ENCODE results near the gene ARRDC1.
"Not testable (repeated sequence)": the region's sequence is repeated elsewhere in the genome, so short reads cannot be mapped to it uniquely, and the experiment has no call there.

ARRDC1 gene, protein sequence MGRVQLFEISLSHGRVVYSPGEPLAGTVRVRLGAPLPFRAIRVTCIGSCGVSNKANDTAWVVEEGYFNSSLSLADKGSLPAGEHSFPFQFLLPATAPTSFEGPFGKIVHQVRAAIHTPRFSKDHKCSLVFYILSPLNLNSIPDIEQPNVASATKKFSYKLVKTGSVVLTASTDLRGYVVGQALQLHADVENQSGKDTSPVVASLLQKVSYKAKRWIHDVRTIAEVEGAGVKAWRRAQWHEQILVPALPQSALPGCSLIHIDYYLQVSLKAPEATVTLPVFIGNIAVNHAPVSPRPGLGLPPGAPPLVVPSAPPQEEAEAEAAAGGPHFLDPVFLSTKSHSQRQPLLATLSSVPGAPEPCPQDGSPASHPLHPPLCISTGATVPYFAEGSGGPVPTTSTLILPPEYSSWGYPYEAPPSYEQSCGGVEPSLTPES

DNA sequence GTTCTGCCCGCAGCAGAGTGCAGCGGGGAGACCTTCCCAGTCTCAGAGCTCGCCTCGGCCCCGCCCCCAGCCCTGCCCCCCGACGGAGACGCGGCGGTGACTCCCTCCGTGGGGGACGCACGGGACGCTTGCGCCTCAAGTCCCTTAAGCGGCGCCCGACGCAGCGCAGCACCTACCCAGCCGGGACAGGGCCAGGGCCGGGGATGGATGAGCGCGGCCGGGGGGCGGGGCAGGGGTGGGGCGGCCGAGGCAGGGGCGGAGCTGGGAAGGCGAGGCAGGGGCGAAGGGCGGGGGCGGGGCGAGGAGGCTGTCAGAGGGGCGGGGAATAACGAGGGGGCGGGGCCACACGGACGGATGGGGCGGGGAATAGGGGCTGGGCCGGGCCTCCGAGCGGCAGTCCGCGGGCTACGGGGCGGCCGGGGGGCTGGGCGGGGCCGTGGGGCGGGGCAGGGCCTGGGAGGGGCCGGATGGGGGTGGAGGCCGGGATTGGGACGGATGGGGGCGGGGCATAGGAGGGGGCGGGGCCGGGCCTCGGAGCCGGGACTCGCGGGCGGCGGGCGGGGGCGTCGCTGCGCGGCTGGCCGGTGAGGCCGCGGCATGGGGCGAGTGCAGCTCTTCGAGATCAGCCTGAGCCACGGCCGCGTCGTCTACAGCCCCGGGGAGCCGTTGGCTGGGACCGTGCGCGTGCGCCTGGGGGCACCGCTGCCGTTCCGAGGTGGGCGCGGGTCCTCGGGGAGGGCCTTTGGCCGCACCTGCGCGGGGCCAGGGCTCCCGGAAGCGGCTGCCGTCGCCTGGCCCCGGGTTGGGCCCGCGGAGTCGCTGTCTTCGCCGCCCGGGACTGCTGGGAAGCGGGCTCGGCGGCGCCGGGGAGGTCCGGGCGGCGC, at the start of gene ARRDC1:
ARRDC1 (plus strand) TSS at position 566 of the 884 bp plus-strand sequence; CDS start at position 598, 32 bp downstream.
- DNase-seq (ENCODE audit: low spot score), result peak; percentile 93

DNA sequence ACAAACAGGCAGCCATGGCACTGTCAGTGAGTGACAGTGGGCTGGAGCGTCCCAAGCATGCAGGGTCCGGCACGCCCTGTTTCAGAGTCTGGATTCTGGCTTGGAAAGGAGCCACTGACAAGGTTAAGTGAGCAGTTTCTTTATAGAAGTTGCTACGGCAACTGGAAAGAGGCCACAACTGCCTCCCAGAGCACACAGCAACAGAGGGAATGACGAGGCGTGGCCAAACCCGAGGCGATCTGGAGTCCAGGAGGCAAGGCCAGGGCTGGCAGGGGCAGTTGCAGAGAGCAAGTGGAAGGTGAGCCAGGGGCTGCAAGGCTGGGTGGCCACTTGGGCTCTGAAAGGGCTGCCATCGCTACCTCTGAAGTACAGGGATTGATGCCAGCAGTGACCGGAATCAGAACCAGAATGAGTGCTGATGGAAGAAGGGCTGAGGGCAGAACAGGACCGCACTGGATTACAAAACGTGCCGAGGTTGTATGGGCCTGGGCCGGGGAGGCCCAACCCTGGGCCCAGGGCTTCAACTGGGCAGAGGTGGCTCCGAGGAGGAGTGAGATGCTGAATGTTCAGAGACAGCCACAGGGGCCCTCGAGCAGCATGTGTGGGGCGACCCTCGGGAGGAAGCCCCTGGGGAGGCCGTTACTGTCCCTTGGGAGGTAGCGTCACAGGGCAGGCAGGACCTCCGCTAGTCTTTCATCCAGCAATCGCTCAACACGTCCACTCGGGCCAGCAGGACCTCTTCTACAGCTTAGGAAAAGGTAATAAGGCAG, 49.2 kb upstream of the ARRDC1 start:
- no peak for DNase-seq (ENCODE audit: low spot score)

DNA sequence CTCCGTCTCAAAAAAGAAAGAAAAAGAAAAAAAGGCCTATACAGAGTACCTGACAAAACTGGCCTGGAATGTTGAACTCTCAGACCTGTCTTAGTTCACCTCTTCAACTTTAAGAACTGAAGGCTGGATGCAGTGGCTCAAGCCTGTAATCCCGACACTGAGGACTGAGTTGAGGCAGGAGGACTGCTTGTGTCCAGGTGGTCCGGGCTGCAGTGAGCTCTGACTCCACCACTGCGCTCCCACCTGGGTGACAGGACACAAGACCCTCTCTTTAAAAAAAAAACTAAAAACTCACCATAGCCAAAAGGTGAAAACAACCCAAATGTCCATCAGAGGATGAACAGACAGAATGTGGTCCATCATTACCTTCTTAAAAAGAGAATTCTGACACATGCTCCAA, 47.4 kb upstream of the ARRDC1 start:
- no peak for DNase-seq (ENCODE audit: low spot score)

DNA sequence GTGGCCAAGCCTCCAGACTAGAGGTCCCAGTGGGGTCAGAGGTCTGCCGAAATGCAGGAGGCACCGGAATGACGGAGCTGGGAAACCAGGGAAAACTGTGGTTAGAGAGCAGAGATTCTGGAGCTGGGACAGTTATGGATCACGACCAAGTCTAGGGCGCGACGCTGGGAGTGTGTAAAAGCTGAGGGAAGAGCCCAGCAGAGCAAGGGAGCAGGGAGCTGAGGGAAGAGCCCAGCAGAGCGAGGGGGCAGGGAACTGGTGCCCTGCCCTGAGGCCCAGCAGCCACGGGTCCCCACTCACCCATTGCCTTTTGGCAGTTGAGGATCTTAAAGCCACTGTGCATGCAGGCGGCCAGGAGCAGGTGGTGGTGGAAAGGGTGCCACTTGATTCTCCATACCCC, 41.4 kb upstream of the ARRDC1 start:
- no peak for DNase-seq (ENCODE audit: low spot score)

DNA sequence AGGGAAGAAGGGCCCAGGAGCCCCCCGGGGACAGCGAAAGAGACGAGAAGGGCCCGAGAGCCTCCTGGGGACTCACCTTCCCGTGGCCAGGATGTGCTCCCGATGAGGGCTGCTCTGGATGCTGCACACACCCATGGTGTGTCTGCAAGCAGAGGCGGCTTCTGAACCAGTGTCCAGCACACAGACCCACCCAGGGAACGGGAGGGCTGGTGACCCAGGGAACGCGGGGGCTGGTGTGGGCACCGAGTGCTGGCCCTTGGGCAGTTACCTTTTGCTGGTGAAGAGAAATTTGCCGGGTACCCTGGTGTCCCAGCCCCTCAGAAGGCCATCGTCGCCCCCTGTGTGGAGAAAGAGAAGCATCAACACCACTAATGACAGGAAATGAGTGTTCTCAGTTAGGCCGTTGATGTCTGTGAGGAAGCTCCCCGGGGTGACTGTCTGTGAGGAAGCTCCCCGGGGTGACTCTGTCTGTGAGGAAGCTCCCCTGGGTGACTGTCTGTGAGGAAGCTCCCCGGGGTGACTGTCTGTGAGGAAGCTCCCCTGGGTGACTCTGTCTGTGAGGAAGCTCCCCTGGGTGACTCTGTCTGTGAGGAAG, 40.6 kb upstream of the ARRDC1 start:
- no peak for DNase-seq (ENCODE audit: low spot score)

DNA sequence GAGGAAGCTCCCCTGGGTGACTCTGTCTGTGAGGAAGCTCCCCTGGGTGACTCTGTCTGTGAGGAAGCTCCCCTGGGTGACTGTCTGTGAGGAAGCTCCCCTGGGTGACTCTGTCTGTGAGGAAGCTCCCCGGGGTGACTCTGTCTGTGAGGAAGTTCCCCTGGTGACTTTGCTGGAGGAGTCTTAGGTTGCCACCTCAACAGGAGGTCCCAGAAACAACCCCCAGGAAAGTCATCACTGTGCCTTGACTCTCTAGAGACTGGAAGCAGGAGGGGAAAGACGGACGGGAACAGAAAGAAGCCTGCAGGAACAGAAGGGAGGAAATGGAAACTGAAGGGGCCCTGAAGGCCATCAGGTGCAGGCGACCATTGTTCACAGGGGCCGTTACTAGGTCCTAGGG, 37.0 kb upstream of the ARRDC1 start:
- not testable (repeated sequence) for DNase-seq (ENCODE audit: low spot score)

DNA sequence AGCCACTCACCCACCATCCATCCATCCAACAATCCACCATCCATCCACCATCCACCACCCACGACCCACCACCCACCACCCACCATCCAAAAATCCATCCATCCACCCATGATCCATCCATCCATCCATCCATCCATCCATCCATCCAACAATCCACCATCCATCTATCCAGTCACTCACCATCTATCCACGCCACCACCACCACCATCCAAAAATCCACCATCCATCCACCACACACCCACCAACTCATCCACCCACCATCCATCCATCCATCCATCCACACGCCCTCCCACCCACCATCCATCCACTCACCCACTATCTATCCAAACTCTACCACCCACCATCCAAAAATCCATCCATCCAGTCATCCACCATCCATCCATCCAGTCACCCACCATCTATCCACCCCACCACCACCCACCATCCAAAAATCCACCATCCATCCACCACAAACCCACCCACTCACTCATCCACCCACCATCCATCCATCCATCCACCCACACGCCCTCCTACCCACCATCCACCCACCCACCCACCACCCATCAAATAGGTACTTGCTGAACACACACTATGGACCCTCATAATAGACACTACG, 35.8 kb upstream of the ARRDC1 start:
- no peak for DNase-seq (ENCODE audit: low spot score)

DNA sequence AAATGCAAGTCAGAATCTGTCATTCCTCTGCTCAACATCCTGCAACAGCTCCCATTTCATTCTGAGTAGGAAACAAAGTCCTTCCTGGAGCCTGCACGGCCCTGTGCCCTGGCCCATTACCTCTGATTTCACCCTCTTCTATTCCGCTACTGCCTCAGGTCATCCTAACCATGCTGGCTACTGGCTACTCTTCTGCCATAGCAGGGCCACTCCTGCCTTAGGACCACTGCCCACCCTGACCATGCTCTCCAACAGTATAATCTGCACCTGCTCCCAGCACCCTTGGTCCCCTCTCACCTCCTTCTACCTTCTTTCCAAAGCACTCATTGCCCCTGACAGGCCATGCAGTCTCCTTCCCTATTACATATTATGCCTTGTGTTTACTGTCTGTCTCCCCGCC, 34.9 kb upstream of the ARRDC1 start:
- no peak for DNase-seq (ENCODE audit: low spot score)

DNA sequence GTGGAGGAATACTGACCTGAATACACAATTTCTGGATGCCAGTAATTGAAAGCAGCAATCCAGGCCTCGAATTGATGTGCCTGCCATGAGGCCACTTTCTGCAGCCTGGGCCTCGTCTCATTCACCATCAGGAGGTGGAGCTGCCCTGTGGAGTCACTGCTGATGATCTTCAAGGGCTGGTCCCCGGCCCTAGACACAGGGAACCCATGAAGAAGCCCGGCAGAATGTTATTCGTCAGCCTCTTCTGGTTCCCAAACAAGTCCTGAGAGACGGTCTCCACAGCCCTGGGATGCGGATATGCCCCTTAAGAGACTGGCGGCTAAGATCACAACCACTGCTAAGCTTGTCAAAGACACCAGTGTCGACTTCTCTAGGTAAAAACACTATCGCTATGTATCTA, 31.3 kb upstream of the ARRDC1 start:
- no peak for DNase-seq (ENCODE audit: low spot score)

DNA sequence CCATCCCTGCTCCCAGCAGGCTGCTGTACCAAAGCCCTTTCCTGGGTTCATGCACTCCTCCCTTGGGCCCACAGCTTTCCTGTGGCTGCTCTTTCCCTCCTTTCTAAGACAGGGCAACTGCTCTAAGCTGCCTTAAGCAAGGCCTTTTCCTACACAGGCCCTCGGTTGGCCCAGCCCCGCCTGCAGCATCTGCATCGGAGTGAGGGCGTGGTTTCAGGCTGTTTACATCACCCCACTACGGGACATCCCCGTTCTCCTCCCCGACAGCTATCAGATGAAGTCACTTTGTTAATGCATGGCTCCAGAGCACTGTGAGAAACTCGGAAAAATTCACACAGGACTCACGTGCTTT, 30.1 kb upstream of the ARRDC1 start:
- peak; percentile 41 for DNase-seq (ENCODE audit: low spot score)

DNA sequence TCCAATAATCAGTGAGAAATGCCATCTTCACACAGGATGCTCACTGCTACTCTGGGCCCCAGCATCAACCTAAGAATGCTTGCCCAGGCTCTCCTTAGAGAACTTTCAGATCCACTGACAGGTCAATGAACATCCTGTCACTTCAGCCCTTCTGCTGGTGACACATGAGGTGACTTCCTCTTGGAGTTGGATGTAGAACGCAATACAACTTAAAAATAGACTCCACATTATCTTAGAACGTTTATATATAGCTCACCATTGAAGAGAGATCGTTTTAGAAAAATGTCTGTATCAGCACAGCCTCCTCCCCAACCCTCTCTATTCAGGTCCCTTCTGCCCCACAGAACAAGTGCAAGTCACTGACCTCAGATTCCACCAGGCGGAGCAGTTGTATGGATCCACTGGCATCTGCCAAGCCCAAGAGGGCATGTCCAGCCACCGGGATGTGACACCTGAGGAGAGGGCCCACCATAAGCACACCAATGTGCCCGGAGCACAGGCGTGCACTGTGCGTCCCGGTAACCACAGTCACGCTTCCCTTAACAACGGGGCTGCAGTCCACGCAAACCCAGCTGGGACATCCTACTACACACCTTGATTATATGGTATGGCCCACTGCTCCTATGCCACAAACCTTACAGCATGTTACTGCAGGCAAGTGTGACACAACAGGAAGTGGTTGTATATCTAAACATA, 29.6 kb upstream of the ARRDC1 start:
- DNase-seq (ENCODE audit: low spot score), result peak; percentile 46

DNA sequence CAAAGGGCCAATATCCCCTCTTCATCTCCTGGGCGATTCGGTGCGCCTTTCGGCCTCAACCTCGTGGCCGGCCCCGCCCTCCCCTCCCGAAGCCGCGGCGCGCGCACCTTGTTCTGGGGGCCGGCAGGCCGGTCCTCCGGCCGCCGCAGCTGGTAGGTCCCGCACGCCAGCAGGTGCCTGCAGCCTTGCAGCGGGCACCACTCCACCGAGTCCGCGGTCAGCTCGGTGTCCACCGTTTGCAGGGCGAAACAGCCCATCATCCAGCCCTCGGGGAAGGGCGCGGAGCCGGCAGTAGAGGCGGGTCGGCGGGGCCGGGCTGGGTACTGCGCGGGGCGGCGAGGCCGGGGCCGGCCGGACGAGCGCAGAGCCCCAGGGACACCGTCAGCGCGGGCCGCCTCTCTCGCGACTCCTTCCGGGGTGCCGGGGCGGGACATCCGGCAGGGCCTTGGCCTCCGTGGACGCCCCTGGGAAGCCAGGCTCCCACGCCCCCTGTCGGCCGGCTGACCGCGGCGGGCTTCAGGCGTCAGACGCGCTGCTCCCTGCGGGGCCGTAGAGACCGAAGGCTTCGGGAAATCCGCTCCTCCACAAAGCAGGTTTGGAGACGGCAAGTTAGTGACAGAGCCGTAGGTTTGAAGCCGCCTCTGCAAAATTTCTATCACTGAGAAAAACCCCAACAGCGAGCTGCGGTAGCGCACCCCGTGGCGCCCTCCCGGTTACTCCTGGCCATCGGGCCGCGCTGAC, 26.8 kb upstream of the ARRDC1 start, which contains the start of gene DPH7:
DPH7 (minus strand) TSS at position 408 of the 741 bp plus-strand sequence; CDS start at position 260, 148 bp downstream.
- peak; percentile 93 for DNase-seq (ENCODE audit: low spot score)

DNA sequence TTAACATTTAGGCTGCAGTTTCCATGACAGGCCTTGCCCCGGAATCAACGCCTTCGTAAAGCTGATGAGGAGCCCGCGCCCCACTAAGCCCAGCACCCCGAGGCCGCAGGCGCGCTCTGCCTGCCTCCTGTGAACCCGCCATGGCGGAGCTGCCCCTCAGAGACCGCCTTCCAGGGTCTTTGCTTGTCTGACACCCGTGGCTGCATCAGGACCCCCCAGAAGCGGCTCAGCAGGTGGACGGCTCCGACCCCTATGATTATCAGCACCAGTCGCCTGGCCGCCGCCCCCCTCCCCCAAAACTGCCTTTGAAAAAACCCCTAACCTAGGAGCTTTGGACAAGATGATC, 26.3 kb upstream of the ARRDC1 start:
- no peak for DNase-seq (ENCODE audit: low spot score)

DNA sequence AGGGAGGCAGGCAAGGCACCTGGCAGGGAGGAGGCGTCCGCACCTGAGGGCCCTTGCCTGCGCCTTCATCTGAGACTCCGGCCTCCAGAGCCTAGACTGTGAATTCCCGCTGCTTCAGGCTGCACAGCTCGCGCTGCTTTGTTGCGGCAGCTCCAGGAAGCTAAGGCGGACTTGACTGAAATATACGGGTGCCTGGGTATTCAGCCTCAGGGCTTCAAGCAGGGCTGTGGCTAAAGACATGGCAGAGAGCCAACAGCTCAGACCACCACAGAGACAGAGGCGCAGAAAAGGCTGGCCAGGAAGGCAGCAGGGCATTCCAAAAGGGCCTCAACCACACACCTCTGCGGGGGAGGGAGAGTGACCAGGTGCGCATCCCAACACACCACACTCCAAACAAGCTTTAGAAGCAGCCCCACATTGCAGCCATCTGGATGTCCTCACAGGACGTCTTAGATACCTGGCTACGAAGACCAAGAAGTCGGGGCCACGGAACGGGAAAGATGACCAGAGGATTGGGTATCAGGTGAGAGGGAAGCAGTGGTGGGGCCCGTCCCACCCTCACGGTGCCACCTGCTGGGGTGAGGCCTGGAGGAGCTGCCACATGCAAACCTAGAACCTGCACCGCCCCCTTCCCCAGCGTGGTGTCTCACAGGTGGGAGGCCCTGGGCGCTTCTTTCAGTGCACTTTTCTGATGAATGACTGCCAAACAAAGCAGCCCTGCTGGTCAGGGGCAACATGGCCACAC, 25.1 kb upstream of the ARRDC1 start:
- no peak for DNase-seq (ENCODE audit: low spot score)

DNA sequence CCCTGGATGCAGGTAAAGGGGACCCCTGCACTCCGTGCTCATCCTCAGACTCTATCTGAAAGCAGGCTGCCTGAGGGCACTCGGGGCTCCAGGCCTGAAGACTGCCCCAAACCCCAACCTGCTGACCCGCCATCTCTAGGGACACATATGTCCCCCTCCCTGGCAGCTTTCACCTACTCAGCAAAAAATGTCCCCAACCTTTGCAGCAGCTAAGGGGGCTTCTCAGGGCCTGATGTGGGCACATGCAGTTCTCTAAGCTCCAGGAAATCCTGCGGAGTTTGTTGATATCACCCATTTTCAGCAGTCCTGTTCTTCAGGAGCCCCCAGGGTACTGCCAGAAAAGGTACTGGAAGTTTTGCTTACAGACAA, 24.5 kb upstream of the ARRDC1 start:
- no peak for DNase-seq (ENCODE audit: low spot score)

DNA sequence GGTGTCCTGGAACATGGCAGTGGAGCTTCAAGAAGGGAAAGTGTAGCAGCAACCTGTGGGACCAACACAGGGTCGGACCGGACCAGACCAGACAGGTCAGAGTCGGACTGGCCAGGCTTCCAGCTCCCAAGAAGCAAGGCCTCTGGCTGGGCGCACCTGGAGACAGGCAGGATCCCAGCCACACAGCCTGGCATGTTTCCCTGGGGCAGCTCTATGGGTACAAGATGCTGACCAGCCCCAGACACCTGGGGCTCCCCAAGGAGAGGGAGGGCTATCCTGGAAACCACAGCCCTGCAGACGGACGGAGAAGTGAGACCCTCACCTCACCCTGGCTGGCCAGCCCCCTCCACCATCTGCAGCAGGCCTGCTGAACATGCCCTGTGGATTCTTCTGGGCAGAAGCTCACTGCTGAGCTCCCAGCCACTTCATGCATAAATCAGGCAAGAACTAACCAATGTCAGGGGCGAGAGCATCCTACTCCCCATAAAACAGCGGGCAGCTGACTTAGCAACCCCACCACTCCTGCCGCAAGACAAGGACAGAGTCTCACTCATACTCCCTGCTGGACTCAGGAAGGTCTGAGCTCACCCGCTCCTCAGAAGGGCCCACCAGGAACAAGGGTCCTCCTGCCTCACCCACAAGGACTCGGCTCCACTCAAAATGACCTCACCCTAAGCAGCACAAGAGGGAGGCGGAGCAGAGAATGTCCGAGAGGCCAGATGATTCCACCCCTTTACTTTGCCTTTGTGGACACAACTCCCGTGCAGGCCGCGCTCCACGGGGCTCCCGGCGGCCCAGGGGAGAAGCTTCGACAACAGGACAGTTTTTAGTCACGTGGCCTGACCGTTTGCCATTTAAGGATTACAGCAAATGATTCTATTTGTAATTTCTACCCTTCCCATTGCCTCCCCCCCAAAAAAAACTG, 23.9 kb upstream of the ARRDC1 start:
- DNase-seq (ENCODE audit: low spot score), result no peak

DNA sequence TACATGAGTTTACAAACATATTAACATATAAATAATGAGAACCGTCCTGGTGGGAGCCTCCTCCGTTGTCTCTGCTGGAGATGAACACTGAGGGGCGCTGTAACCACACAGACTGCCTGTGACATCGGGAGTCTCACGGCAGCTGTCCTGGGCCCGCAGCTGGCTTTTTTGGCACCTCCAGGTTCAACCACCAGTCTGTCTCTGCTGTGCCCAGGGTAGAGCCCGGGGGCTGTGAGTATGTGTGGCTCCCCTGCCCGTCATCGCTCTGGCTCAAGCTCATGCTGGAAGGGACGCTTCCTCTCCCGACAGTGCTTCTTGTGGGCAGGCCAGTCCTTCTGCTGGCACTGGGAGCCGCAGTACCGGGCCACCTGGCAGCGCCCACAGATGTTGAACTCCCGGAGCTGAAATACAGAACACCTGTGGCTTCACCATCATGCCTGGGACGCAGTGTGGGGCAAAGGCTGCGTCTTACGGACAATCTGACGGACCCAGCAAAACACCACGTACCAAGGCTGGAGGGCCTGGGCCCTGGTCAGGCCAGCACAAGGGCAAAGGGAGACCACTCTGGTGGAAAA, 23.1 kb upstream of the ARRDC1 start:
- no peak for DNase-seq (ENCODE audit: low spot score)

DNA sequence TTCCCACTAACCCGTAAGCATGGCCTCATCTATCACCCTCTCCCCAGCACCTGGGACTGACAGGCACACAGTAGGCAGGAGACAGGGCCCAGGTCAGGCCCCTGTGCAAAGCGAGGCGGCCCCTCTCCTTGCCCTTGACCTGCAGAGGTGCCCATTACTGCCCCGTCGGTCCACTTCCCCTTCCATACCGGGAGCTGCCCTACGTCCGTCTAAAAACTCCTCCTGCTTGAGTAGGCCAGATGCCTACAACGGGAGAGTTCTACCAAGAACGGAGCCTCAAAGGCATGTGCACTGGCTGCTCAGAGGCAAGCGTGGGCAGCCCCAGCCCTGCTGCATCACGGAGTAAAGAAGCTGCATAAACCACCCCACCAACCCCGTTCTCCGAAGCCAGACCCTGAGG, 22.1 kb upstream of the ARRDC1 start:
- DNase-seq (ENCODE audit: low spot score), result no peak
